Smooth muscle cell (in vitro differentiated cells): ENCODE data around the gene ADAMTS16. TPM values are rescaled to one million over a fixed set of nuclear protein-coding genes. Genes with fewer than 3 reads are reported as not detected.

ENCODE experiments used
- DNase-seq: peaks from one replicate; lab custom pipeline; 2025; ENCODE audit not compliant: unreplicated experiment; lab: John Stamatoyannopoulos, UW
- H2AFZ ChIP-seq: fragments of 200-600 bp; sonication (generic); 2 replicates; pipeline ENCODE4 v1.6.0; 2016; ENCODE audit warnings: antibody characterized with exemption, low read depth, mild to moderate bottlenecking
- H3F3A ChIP-seq: fragments of 200-600 bp; sonication (generic); 2 replicates; pipeline ENCODE4 v1.6.0; 2017; ENCODE audit warnings: antibody characterized with exemption, low read depth
- H3K27ac ChIP-seq: fragments of 200-600 bp; sonication (generic); 2 replicates; pipeline ENCODE4 v1.5.1; 2016; ENCODE audit warnings: low read depth, mild to moderate bottlenecking
- H3K27me3 ChIP-seq: fragments of 200-600 bp; sonication (generic); 2 replicates; pipeline ENCODE4 v1.6.1; 2016; ENCODE audit warnings: low read depth, mild to moderate bottlenecking
- H3K36me3 ChIP-seq: fragments of 200-600 bp; sonication (generic); 2 replicates; pipeline ENCODE4 v1.5.1; 2016; ENCODE audit warnings: low read depth
- H3K4me1 ChIP-seq: fragments of 200-600 bp; sonication (generic); 2 replicates; pipeline ENCODE4 v1.5.1; 2016; ENCODE audit warnings: low read depth
- H3K4me2 ChIP-seq: fragments of 200-600 bp; sonication (generic); 2 replicates; pipeline ENCODE4 v1.6.0; 2016; ENCODE audit warnings: mild to moderate bottlenecking
- H3K4me3 ChIP-seq: fragments of 200-600 bp; sonication (generic); 2 replicates; pipeline ENCODE4 v1.5.1; 2016; ENCODE audit warnings: mild to moderate bottlenecking
- H3K79me2 ChIP-seq: fragments of 200-600 bp; sonication (generic); 2 replicates; pipeline ENCODE4 v1.6.0; 2016; ENCODE audit warnings: low read depth, mild to moderate bottlenecking
- H3K9ac ChIP-seq: fragments of 200-600 bp; sonication (generic); 2 replicates; pipeline ENCODE4 v1.6.0; 2016; ENCODE audit warnings: low read depth
- H3K9me3 ChIP-seq: fragments of 200-600 bp; sonication (generic); replicated peaks from 2 replicates; pipeline ENCODE4 v1.5.1; 2016; ENCODE audit warnings: low read depth
- H4K20me1 ChIP-seq: fragments of 200-600 bp; sonication (generic); 2 replicates; pipeline ENCODE4 v1.6.0; 2016; ENCODE audit warnings: low read depth
- WGBS: methylation state at CpG from one replicate; pipeline ENCODE4 v1.1.7; 2016; ENCODE audit warnings: low lambda C conversion rate; 5-methylcytosine and 5-hydroxymethylcytosine counted together
- polyA plus RNA-seq: library from polyadenylated mRNA; unstranded; fragments of >200 nt; fragmentation: Nextera tagmentation; extraction: Ambion mirVana; gene quantifications from 2 replicates; pipeline ENCODE4 v1.2.1, GENCODE V29; 2016
- total RNA-seq: library from RNA; depleted of rRNA; stranded (reverse); fragments of >200 nt; gene quantifications from 2 replicates; pipeline ENCODE4 v1.2.3, GENCODE V29; 2014
- TF ChIP-seq, protein P1 (sequence below): fragments of 200-600 bp; sonication (generic); IDR thresholded peaks from 2 replicates; pipeline ENCODE4 v1.5.1; 2017; ENCODE audit warnings: borderline replicate concordance, mild to moderate bottlenecking, antibody characterized with exemption; ENCODE audit not compliant: insufficient read depth, poor library complexity, severe bottlenecking

ADAMTS16 gene
- total and polyA plus RNA-seq, 2 experiments from 2014 or later = 4.7 to 6.2 TPM

DNA sequence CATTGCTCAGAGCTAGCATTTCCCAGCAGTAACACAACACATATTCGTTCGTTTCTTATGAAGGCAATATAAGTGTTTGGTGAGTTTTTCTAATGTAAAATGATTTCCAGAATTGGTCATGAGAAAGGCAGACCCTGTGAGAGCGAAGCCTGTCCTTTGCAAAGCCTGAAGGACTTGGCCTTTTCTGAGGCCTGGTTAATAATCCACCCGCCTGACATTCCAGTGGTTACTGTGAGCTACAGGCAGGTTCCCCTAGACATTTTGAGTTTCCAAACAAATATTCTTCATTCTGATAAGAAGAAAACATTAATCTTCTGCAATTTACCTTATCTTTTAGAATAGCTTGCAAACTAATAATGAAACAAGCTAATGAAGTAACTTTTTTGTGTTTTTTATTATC, 38.0 kb downstream of the ADAMTS16 start:
- H3K4me1 ChIP-seq = peaks cover 24% of the 10 kb centered on the region
- WGBS = 82% methylated on average over 4 of the region's 4 CpGs
- no peaks in the 10 kb centered on the region for H3K79me2 ChIP-seq
- no peaks in the 10 kb centered on the region for H3K9me3 ChIP-seq
- no peaks in the 10 kb centered on the region for H4K20me1 ChIP-seq
- H3F3A ChIP-seq = no peaks in the 10 kb centered on the region
- no peak overlapping the region for H2AFZ ChIP-seq
- H3K27ac ChIP-seq = no peak overlapping the region
- TF ChIP-seq, protein P1, sequence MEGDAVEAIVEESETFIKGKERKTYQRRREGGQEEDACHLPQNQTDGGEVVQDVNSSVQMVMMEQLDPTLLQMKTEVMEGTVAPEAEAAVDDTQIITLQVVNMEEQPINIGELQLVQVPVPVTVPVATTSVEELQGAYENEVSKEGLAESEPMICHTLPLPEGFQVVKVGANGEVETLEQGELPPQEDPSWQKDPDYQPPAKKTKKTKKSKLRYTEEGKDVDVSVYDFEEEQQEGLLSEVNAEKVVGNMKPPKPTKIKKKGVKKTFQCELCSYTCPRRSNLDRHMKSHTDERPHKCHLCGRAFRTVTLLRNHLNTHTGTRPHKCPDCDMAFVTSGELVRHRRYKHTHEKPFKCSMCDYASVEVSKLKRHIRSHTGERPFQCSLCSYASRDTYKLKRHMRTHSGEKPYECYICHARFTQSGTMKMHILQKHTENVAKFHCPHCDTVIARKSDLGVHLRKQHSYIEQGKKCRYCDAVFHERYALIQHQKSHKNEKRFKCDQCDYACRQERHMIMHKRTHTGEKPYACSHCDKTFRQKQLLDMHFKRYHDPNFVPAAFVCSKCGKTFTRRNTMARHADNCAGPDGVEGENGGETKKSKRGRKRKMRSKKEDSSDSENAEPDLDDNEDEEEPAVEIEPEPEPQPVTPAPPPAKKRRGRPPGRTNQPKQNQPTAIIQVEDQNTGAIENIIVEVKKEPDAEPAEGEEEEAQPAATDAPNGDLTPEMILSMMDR = no peak
- no peak overlapping the region for H3K4me2 ChIP-seq
- no peak overlapping the region for H3K9ac ChIP-seq
- H3K36me3 ChIP-seq = no peaks in the 10 kb centered on the region
- H3K4me3 ChIP-seq = no peak overlapping the region
- H3K27me3 ChIP-seq = peaks cover 3% of the 10 kb centered on the region
- DNase-seq = no peak

DNA sequence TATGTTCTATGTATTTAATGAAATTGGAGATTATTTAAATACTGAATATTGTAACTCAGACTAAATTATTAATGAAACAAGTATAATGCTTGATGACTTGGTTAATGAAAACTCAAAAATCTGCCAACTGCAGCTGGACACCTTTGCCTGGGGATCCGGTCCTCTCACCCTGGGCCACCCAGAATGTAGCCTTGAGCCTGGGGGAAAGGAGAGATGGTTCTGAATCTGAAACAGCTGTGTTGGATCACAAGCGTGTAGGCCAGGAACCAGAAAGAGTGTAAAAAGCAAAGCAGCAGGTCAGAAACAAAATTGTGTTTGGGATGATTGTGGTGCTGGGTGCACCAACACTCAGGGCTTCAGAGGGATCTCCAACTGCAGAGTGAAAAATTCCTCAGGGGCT, 38.5 kb downstream of the ADAMTS16 start:
- H3F3A ChIP-seq = no peaks in the 10 kb centered on the region
- no peak overlapping the region for H3K4me2 ChIP-seq
- H3K27me3 ChIP-seq = peaks cover 3% of the 10 kb centered on the region
- no peaks in the 10 kb centered on the region for H3K9me3 ChIP-seq
- DNase-seq = no peak
- no peak overlapping the region for H3K4me3 ChIP-seq
- no peaks in the 10 kb centered on the region for H3K79me2 ChIP-seq
- H2AFZ ChIP-seq = no peak overlapping the region
- no peak overlapping the region for H3K27ac ChIP-seq
- 80% methylated on average over 2 of the region's 2 CpGs for WGBS
- no peaks in the 10 kb centered on the region for H4K20me1 ChIP-seq
- H3K4me1 ChIP-seq = peaks cover 27% of the 10 kb centered on the region
- no peak overlapping the region for H3K9ac ChIP-seq
- no peaks in the 10 kb centered on the region for H3K36me3 ChIP-seq
- TF ChIP-seq, protein P1 = no peak

DNA sequence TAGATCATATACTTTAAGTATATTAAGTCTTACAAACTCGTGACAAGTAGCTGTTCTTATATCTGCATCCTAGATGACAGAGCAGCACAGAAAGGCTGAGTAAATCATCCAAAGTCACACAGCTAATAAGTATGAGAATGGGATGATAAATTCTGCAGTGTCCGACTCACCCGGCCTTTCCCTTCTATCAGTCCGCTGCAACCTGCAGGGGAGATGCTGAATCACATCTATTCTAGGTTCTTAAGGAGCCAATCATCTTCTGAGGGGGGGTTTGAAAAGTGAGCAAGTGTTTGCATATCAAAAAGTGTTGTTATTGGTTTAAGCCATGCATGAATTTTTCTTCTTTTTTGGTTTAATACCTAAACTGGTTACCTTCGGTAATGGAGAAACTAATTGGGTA, 38.9 kb downstream of the ADAMTS16 start:
- no peak overlapping the region for H3K27ac ChIP-seq
- no peak overlapping the region for H3K9ac ChIP-seq
- H2AFZ ChIP-seq = no peak overlapping the region
- no peaks in the 10 kb centered on the region for H3K9me3 ChIP-seq
- no peak overlapping the region for H3K4me2 ChIP-seq
- 69% methylated on average over 5 of the region's 5 CpGs for WGBS
- peaks cover 27% of the 10 kb centered on the region for H3K4me1 ChIP-seq
- DNase-seq = no peak
- no peaks in the 10 kb centered on the region for H4K20me1 ChIP-seq
- H3F3A ChIP-seq = no peaks in the 10 kb centered on the region
- TF ChIP-seq, protein P1 = no peak
- H3K36me3 ChIP-seq = no peaks in the 10 kb centered on the region
- H3K79me2 ChIP-seq = no peaks in the 10 kb centered on the region
- peaks cover 3% of the 10 kb centered on the region for H3K27me3 ChIP-seq
- H3K4me3 ChIP-seq = no peak overlapping the region

DNA sequence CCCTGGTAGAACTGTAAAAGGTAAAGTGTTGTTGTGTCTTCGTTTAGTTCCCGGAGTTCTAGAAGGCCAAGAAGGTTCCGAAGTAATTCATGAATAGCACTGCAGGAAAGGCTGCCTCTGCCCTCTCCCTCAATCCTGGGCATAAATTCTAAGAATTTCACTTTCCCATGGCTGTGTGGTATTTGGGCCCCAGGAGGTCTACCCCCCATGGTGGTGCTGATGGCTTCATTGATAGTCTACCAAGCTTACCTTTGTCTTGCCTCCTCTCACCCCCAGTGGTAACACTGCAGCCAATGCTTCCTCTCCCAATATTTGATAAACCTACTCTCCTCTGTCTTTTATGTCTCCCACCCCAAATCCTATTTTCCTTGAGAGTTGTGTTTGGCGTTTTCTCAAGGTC, 39.5 kb downstream of the ADAMTS16 start:
- H3K4me2 ChIP-seq = no peak overlapping the region
- H3K36me3 ChIP-seq = no peaks in the 10 kb centered on the region
- TF ChIP-seq, protein P1 = no peak
- H3K9ac ChIP-seq = no peak overlapping the region
- H2AFZ ChIP-seq = no peak overlapping the region
- no peaks in the 10 kb centered on the region for H4K20me1 ChIP-seq
- no peak for DNase-seq
- peaks cover 3% of the 10 kb centered on the region for H3K27me3 ChIP-seq
- 54% methylated on average over 4 of the region's 4 CpGs for WGBS
- no peak overlapping the region for H3K27ac ChIP-seq
- no peaks in the 10 kb centered on the region for H3K9me3 ChIP-seq
- no peaks in the 10 kb centered on the region for H3K79me2 ChIP-seq
- peaks cover 27% of the 10 kb centered on the region for H3K4me1 ChIP-seq
- no peaks in the 10 kb centered on the region for H3F3A ChIP-seq
- H3K4me3 ChIP-seq = no peak overlapping the region
